GM23248 (cell line): ENCODE measurements around the gene BRAT1. TPM values are rescaled to one million over a fixed set of nuclear protein-coding genes. Genes with fewer than 3 reads are reported as not detected.

Source experiments
- DNase-seq: peaks from one replicate; pipeline ENCODE4 v3.0.0-alpha.2; 2015
- H2AFZ ChIP-seq: fragments of 200-600 bp; sonication (generic); 2 replicates; pipeline ENCODE4 v1.6.1; 2016; ENCODE audit warnings: antibody characterized with exemption
- H3F3A ChIP-seq: fragments of 200-600 bp; sonication (generic); 2 replicates; pipeline ENCODE4 v1.6.1; 2016; ENCODE audit warnings: mild to moderate bottlenecking, antibody characterized with exemption, mixed run types; ENCODE audit not compliant: insufficient read depth
- H3K27ac ChIP-seq: fragments of 200-600 bp; sonication (generic); 2 replicates; pipeline ENCODE4 v1.5.1; 2016; ENCODE audit warnings: mild to moderate bottlenecking
- H3K27me3 ChIP-seq: fragments of 200-600 bp; sonication (generic); replicated peaks from 2 replicates; pipeline ENCODE4 v1.6.1; 2016; ENCODE audit warnings: mild to moderate bottlenecking; ENCODE audit not compliant: insufficient read depth
- H3K36me3 ChIP-seq: fragments of 200-600 bp; sonication (generic); 2 replicates; pipeline ENCODE4 v1.6.1; 2016; ENCODE audit warnings: low read depth, mild to moderate bottlenecking
- H3K4me1 ChIP-seq: fragments of 200-600 bp; sonication (generic); 2 replicates; pipeline ENCODE4 v1.6.1; 2016; ENCODE audit warnings: mild to moderate bottlenecking; ENCODE audit not compliant: insufficient read depth
- H3K4me2 ChIP-seq: fragments of 200-600 bp; sonication (generic); one replicate; pipeline ENCODE4 v1.6.1; 2016; ENCODE audit warnings: mild to moderate bottlenecking; ENCODE audit not compliant: unreplicated experiment
- H3K4me3 ChIP-seq: fragments of 200-600 bp; sonication (generic); 2 replicates; pipeline ENCODE4 v1.5.1; 2016; ENCODE audit warnings: mild to moderate bottlenecking
- H3K79me2 ChIP-seq: fragments of 200-600 bp; sonication (generic); 2 replicates; pipeline ENCODE4 v1.6.1; 2016; ENCODE audit warnings: mild to moderate bottlenecking; ENCODE audit not compliant: insufficient read depth
- H3K9ac ChIP-seq: fragments of 200-600 bp; sonication (generic); 2 replicates; pipeline ENCODE4 v1.6.1; 2016; ENCODE audit warnings: mild to moderate bottlenecking
- H3K9me2 ChIP-seq: fragments of 200-600 bp; sonication (generic); 2 replicates; pipeline ENCODE4 v1.6.1; 2016; ENCODE audit warnings: mixed run types, mild to moderate bottlenecking, moderate library complexity; ENCODE audit not compliant: insufficient read depth
- H3K9me3 ChIP-seq: fragments of 200-600 bp; sonication (generic); one replicate; pipeline ENCODE4 v1.6.1; 2017; ENCODE audit warnings: low read depth
- H4K20me1 ChIP-seq: fragments of 200-600 bp; sonication (generic); 2 replicates; pipeline ENCODE4 v1.6.0; 2016; ENCODE audit not compliant: insufficient read depth
- EZH2 ChIP-seq: fragments of 200-600 bp; sonication (generic); IDR thresholded peaks from 2 replicates; pipeline ENCODE4 v1.6.1; 2018; ENCODE audit warnings: antibody characterized with exemption, mild to moderate bottlenecking; ENCODE audit not compliant: insufficient read depth, poor library complexity, severe bottlenecking
- EZH2phosphoT487 ChIP-seq: fragments of 200-600 bp; sonication (generic); IDR thresholded peaks from 2 replicates; pipeline ENCODE4 v1.6.1; 2018; ENCODE audit warnings: antibody characterized with exemption, moderate library complexity, mild to moderate bottlenecking, low read depth; ENCODE audit not compliant: insufficient read depth
- WGBS, 2 experiments: methylation state at CpG; one replicate each; pipeline ENCODE4 v1.1.6; 2015 to 2017; ENCODE audit warnings: low lambda C conversion rate in 2 of 2, low coverage in 1 of 2; ENCODE audit errors: missing lambda C conversion rate in 2 of 2; 5-methylcytosine and 5-hydroxymethylcytosine counted together
- in situ Hi-C: fragments of 300-500 bp; cut with MboI; formaldehyde crosslinking; loops from 2 replicates; pipeline ENCODE4 v1.15.0; 2020
- polyA plus RNA-seq: library from polyadenylated mRNA; unstranded; fragments of >200 nt; fragmentation: Nextera tagmentation; extraction: Ambion mirVana; gene quantifications from 2 replicates; pipeline ENCODE4 v1.2.1, GENCODE V29; 2016
- total RNA-seq: library from RNA; depleted of rRNA; stranded (reverse); fragments of >200 nt; shearing (Covaris generic); gene quantifications from 2 replicates; pipeline ENCODE4 v1.2.3, GENCODE V29; 2014

The BRAT1 gene
- total and polyA plus RNA-seq, 2 experiments from 2014 or later, result 28.6 to 39.7 TPM

DNA sequence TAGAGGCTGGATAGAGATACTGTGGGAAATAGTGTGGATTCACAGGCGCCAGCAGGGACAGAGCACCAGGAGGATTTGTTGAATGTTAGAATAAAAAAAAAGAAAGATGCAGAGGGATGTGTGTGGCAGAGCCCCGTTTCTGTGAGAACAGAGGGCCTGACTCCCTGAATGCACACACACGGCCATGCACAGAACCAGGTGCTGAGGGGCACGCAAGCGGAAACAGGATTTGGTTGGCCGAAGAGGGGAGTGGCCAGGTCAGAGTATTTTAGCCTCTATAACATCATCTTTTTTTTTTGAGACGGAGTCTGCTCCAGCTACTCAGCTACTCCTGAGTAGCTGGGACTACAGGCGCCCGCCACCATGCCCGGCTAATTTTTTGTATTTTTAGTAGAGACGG, 25.3 kb upstream of the BRAT1 start:
- H3K9ac ChIP-seq, result no peak overlapping the region
- WGBS, 2 experiments, result 93 to 95% methylated on average over 11 of the region's 11 CpGs
- DNase-seq, result no peak
- H3K27ac ChIP-seq, result no peak overlapping the region
- H4K20me1 ChIP-seq, result no peaks in the 10 kb centered on the region
- H3K27me3 ChIP-seq, result no peaks in the 10 kb centered on the region
- no peak overlapping the region for H3K4me2 ChIP-seq
- H3K79me2 ChIP-seq, result no peaks in the 10 kb centered on the region
- peaks cover 9% of the 10 kb centered on the region for H3K36me3 ChIP-seq
- H3K4me3 ChIP-seq, result no peak overlapping the region
- in situ Hi-C loops, result no loop called here
- H3K9me3 ChIP-seq, result no peaks in the 10 kb centered on the region
- no peak overlapping the region for H2AFZ ChIP-seq
- no peaks in the 10 kb centered on the region for H3F3A ChIP-seq
- TF ChIP-seq EZH2, result no peak
- no peak for TF ChIP-seq EZH2phosphoT487
- no peaks in the 10 kb centered on the region for H3K4me1 ChIP-seq
- H3K9me2 ChIP-seq, result no peaks in the 10 kb centered on the region

- H3K4me3 ChIP-seq, result no peak overlapping the region
- TF ChIP-seq EZH2phosphoT487 (no peak), EZH2 (no peak)
- no peaks in the 10 kb centered on the region for H3K27me3 ChIP-seq
- H3K27ac ChIP-seq, result no peak overlapping the region
- no peaks in the 10 kb centered on the region for H4K20me1 ChIP-seq
- H3F3A ChIP-seq, result no peaks in the 10 kb centered on the region
- no peaks in the 10 kb centered on the region for H3K4me1 ChIP-seq
- 0 out of 2 replicates have a peak, but pooled peaks cover 3% of the 10 kb centered on the region for H3K36me3 ChIP-seq
- H3K9me2 ChIP-seq, result no peaks in the 10 kb centered on the region
- H3K9ac ChIP-seq, result no peak overlapping the region
- H2AFZ ChIP-seq, result no peak overlapping the region
- WGBS, 2 experiments, result 95 to 96% methylated on average over 16 to 73 of the region's 73 CpGs
- no peaks in the 10 kb centered on the region for H3K9me3 ChIP-seq
- H3K79me2 ChIP-seq, result no peaks in the 10 kb centered on the region
- DNase-seq, result no peak
- no peak overlapping the region for H3K4me2 ChIP-seq
- in situ Hi-C loops, result no loop called here
These were observed 22.8 kb upstream of the BRAT1 start for GRCh38 chr7:2577914-2578680.

DNA sequence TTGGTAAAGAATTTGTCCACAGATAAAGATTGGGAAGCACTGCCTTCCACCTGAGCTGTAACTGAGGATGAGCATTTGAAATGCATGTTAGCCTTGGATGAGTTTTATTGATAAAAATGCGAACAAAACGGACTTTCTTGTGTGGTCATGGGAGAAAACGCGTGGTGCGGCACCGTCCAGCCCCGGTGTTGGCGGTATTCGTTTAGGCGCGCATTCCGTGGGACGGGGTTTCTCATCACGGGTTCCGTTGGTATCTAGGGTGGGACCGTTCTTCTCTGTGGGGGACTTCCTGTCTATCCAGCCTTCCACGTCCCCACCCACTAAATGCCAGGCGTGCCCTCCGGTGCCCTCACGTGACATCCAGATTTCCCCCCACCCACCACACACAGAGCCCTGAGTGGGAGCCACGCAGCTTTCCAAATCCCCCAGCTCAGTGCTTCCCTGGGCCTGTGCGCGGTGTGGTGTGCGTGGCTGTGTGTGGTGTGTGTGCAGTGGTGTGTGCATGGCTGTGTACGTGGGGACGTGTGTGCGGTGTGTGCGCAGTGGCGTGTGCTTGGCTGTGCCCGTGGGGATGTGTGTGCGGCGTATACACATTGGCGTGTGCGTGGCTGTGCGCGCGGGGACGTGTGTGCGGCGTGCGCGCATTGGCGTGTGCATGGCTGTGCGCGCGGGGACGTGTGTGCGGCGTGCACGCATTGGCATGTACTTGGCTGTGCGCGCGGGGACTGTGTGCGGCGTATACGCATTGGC, 21.6 kb upstream of the BRAT1 start:
- Histone ChIP-seq H3K9me3 (no peaks in the 10 kb centered on the region), H3K79me2 (no peaks in the 10 kb centered on the region), H3K4me3 (no peak overlapping the region), H3K4me2 (no peak overlapping the region), H3K27me3 (no peaks in the 10 kb centered on the region), H2AFZ (no peak overlapping the region), H3K9me2 (no peaks in the 10 kb centered on the region), H3F3A (no peaks in the 10 kb centered on the region), H4K20me1 (no peaks in the 10 kb centered on the region), H3K9ac (no peak overlapping the region), H3K27ac (no peak overlapping the region), H3K4me1 (no peaks in the 10 kb centered on the region), H3K36me3 (0 out of 2 replicates have a peak, but pooled peaks cover 4% of the 10 kb centered on the region)
- in situ Hi-C loops, result no loop called here
- 92 to 97% methylated on average over 34 to 56 of the region's 56 CpGs for WGBS, 2 experiments
- TF ChIP-seq EZH2phosphoT487 (no peak), EZH2 (no peak)
- DNase-seq, result no peak

DNA sequence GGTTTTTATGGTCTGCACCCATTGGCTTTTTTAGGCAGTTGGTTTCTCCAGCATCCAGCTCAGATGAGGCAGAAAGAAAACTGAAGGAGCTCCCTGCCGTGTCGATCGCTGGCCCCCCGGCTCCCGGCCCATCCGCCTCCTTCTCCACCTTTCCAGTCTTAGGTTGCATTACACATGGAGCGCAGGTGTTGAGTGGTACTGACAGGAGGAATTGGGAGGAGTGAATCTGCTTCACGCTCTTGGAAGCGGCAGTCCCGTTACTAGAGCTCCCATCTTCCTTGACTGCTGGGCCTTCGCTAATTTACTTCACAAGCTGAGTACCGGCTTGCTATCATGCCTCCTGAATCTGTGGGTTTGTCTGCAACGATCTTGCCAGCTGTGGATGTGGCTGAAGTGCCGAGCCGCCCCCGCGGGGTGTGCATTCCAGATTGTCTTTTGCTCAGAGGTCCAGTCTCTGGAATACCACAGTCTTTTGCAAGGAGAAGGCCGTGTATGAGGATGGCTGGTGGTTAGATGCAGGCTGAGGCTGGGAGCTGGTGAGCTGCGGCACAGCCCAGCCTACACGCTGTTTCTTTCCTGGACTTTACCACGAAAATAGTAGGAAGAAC, 20.5 kb upstream of the BRAT1 start:
- DNase-seq, result no peak
- in situ Hi-C loops, result no loop called here
- Histone ChIP-seq H3K36me3 (0 out of 2 replicates have a peak, but pooled peaks cover 4% of the 10 kb centered on the region), H3K4me3 (no peak overlapping the region), H3K9me2 (no peaks in the 10 kb centered on the region), H3K9ac (no peak overlapping the region), H2AFZ (no peak overlapping the region), H3K4me1 (no peaks in the 10 kb centered on the region), H3K9me3 (no peaks in the 10 kb centered on the region), H3K27me3 (no peaks in the 10 kb centered on the region), H3K79me2 (no peaks in the 10 kb centered on the region), H4K20me1 (no peaks in the 10 kb centered on the region), H3K4me2 (no peak overlapping the region), H3F3A (no peaks in the 10 kb centered on the region), H3K27ac (no peak overlapping the region)
- WGBS, 2 experiments, result 95 to 97% methylated on average over 21 of the region's 21 CpGs
- TF ChIP-seq EZH2, result no peak
- no peak for TF ChIP-seq EZH2phosphoT487
